ENCODE data around the gene FARP1.

GRCh38 chr13:98493042-98493712 is 350.3 kb downstream of the FARP1 start:
- TF ChIP-seq EP300 (IDR thresholded peaks at IDR 0.05) (peak in 3 of 4 donors; percentile 69 to 84 (median 79)), CTCF (IDR thresholded peaks at IDR 0.05) (no peak)

All from sigmoid colon (tissue), 4 donors.